ENCODE data around the gene RSL24D1.
"Not testable (repeated sequence)": the region's sequence is repeated elsewhere in the genome, so short reads cannot be mapped to it uniquely, and the experiment has no call there.

The RSL24D1 gene

DNA sequence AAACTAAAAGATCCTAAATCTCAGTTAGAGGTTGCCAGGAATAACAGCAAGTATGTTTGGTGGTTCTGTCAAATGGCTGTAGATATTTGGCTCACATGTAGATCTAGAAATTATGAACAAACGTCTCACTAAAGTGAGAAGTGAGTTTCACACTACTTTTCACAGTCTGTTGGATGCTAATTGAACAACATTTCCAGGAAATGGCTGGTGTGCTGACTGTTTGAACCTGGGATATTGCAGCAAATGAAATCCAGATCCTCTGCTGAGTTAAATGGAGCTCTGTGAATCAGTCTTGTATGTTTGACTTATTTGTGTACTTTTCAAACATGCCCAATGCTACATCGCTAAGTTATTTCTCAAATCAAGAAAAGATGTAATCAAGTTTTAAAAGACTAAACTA lies 21.3 kb upstream of the RSL24D1 start:
- no peak for DNase-seq (ENCODE audit: low read depth, low spot score)

DNA sequence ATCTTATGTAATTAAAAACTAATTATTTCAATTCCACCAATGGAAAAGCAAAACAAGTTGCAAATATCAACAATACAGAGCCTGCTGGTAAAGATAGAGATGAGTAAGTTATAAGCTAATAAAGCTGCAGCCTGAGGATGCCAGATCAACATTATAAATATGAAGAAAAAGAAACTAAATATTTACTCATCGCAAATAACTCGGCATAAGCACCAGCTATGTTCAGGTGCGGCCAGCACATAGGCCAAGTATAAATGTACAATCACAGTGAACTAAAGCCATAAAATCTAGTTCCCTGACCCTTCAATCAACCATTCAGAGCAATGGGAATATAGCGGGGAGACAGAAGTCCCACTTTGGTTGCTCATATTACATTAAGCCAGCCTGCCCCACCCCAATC lies 7.7 kb upstream of the RSL24D1 start:
- DNase-seq (ENCODE audit: low read depth, low spot score), result no peak

DNA sequence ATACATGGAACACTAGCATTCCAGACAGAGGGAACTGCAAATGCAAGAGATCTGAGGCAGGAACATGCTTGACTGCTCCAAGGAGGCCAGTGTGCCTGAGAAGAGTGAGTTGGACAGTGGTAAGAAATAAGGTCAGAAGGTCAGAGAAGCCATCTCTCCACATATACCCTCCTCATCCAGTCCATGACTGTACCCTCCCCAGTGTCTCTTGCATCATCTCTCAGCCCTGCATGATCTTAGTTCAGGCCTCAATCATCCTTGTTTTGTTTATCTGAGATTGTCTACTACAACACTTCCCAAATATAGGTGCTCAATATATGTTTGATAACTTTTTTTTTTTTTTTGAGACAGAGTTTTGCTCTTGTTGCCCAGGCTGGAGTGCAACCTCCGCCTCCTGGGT lies 5.5 kb upstream of the RSL24D1 start:
- no peak for DNase-seq (ENCODE audit: low read depth, low spot score)

DNA sequence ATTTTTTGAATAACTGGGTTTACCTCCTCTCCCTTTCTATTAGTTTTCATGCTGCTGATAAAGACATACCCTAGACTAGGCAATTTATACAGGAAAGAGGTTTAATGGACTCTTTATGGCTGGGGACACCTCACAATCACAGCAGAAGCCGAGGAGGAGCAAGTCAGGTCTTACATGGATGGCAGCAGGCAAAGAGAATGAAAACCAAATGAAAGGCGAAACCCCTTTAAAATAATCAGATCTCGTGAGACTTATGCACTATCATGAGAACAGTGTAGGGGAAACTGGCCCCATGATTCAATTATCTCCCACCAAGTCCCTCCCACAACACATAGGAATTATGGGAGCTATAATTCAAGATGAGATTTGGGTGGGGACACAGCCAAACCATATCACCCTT lies 2.0 kb upstream of the RSL24D1 start:
- no peak for DNase-seq (ENCODE audit: low read depth, low spot score)

DNA sequence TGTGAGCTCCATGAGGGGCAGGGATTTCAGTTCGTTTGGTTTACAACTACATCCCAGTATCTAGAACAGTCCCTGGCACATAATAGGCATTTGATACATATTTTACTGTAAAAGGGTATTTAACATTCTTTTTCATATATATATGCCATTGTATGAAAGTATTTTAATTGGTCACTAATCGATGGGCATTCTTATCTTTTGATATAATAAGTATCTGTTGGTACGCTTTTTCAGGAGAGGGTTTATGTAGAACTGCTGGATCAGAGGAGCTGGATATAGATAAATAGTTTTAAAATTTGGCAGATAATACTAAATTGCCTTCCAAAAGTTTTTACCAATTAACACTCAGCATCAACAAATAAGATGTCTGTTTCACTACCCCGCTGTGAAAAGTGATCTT lies 978 bp upstream of the RSL24D1 start:
- DNase-seq (ENCODE audit: low read depth, low spot score), result no peak

DNA sequence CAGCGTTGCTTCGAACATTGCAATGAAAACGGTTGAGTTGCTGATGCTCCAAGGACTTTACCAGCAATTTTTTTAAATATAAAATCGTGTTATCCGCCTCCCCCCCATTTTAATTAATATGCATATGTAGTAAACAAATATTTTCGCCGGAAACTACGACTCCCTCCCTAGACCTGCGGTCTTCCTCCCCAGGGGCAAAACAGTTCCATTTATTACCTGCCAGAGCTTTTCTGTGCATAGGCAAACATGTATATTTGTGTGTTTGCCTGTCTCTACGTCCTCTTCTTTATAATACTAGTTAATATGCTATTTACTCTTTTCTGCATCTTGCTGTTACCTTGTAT lies 593 bp upstream of the RSL24D1 start:
- DNase-seq (ENCODE audit: low read depth, low spot score), result no peak

DNA sequence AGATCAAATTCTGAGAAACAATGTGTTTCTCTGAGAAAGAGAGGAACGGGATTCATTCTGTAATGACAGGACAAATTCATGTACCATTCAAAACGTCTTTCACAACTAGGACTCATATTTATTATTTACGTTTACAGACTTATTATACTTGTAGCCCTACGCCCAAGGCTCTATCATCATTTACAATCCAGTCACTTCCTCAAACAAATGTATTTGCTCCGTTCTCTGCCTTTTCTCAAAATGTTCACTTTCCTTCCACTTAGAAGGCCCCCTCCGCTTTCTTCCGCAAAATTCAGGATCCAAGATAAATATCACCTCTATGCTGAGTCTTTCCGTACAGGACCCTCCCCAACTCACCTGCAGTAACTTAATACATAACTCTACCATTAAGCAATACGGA lies 745 bp downstream of the RSL24D1 start:
- DNase-seq (ENCODE audit: low read depth, low spot score), result no peak

DNA sequence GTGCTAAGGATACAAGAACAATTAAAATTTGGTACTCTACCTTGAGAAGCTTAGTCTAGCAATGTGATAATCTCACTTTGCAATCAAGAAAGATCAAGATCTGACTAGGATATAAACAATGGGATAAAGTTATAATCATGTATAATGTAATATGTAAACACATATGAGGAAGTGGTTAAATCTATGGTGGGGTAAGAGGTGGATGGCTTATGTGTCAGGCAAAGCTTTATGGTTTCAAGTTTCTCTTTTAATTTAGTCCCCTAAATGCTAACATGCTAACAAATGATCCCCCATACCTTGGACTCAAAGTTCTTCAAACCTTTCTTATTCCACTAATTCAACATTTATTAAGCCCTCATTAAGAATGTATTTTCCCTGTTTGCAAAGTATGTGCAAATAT lies 2.5 kb downstream of the RSL24D1 start:
- no peak for DNase-seq (ENCODE audit: low read depth, low spot score)

DNA sequence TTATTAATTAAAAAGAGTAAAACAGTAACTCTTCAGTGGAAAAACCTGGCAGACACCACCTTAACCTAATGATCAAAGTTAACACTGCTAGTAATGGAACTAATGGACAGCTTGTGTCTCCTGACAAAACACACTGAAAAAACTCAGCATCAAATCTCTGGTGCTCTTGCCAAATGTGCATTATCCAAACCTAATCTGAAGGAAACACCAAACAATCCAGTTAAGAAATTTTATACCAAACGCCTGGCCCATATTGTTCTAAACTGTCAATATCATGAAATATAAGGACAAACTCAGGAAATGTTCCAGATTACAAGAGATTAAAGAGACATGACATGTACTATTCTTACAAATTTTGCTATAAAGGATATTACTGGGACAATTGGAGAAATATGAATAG lies 10.4 kb downstream of the RSL24D1 start:
- no peak for DNase-seq (ENCODE audit: low read depth, low spot score)

DNA sequence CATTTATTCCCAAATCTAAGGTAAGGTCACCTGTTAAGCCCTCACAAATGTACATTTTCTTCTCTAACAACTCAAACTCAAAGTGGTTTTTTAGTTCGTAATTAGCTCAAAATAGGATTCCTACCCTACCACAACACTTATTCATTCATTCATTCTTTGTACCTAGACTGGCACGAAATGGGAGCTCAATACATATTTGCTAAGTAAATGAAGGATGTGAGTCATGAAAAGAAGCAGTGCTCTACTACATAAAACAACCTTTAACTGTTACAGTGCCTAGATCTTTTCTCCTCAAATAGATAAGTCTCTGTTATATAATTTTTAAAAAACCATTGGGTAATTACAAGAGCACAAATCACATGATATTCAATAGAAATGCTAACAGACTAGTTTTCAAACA lies 13.1 kb downstream of the RSL24D1 start:
- no peak for DNase-seq (ENCODE audit: low read depth, low spot score)

DNA sequence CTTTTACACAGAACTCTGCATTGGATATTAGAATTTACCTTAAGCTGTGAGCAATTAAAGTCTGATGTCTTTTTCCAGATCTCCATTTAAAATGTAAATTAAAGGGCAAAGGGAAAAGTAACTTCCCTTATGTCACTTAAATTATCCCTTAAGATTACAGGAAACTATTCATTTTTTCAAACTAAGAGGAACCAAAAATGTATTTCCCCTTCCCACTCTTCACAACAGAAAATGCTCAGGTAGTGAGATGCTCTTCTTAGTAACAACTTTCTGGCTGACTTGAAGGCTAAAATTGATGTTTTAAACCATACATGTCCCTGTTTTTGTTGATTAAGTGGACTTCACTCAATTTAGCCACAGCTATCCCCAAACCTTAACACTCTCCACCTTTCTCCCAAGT lies 17.6 kb downstream of the RSL24D1 start:
- DNase-seq (ENCODE audit: low read depth, low spot score), result no peak

DNA sequence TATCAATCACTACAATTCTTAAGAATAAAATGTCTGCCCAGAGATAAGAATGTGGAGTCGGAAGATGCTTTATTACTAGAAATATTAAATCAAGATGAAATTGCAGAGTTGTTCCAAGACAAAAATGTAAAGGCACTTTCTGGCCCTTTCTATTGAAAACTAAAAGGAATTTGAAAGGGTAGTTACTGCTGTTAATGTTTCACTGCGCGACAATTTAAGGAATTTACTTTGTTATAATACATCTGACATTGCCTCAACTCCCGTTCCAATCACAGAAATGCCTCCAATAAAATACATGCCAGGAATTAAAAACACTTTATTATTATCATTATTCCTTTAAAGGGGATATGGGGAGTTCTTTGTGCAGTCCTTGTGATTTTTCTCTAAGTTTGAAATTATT lies 26.4 kb downstream of the RSL24D1 start:
- no peak for DNase-seq (ENCODE audit: low read depth, low spot score)

DNA sequence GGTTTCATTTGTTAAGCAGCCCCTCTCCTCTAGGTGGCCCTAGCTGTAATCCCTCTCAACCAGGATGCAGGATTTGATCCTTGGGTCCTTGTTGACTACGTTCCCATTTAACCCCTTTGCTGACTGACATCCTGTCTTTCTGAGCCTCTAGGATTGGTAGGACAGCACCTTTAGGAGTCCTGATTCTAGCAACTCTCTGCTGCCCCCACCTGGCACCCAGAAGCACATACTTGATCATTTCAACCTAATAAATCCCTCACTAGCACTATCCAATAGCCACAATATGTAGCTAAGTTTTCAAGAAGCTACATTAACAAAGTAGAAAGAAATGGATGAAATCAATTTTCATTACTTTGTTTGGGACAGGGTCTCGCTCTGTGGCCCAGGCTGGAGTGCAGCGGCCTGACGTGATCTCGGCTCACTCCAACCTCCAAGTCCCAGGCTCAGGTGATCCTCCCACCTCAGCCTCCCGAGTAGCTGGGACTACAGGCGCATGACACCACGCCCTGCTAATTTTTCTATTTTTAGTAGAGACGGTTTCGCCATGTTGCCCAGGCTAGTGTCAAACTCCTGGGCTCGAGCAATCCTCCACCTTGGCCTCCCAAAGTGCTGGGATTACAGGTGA lies 28.3 kb downstream of the RSL24D1 start:
- DNase-seq (ENCODE audit: low read depth, low spot score), result no peak

DNA sequence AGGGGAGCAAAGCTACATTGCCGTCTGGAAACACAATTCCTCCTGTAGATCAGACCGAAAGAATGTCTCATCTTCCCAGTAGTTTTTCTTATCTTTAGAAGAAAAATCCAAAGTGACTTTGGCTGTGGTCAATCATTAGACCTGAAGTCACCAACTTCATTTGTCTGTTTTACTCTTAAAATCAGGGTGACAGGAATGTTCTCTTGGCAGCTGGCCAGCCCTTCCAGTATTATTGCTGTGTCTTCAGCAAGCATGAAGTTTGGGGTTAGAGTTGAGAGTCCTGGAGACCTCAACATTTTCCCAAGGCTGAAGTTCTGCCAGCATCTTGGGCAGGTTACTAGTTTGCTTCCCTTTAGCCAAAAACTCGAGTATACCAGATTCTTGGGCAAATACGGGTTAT lies 32.5 kb downstream of the RSL24D1 start:
- no peak for DNase-seq (ENCODE audit: low read depth, low spot score)

DNA sequence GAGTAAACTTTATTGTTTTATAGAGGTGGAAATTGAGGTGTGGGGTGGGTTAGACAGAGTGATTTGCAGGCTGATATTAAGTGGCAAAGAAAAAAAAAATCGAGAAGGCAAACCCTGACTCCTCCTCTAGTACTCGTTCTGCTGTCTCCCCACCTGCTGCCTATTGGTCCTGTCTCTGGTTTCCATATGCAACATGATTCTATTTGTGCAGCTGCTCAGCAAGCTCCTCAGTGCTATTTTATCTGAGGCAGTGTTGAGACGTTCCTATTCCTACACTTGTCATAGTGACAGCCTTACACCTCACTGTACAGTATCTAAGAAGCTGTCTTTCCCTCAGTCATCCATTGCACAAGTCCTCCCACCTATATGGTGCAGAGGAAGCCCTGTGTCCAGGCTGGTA lies 45.1 kb downstream of the RSL24D1 start:
- no peak for DNase-seq (ENCODE audit: low read depth, low spot score)

DNA sequence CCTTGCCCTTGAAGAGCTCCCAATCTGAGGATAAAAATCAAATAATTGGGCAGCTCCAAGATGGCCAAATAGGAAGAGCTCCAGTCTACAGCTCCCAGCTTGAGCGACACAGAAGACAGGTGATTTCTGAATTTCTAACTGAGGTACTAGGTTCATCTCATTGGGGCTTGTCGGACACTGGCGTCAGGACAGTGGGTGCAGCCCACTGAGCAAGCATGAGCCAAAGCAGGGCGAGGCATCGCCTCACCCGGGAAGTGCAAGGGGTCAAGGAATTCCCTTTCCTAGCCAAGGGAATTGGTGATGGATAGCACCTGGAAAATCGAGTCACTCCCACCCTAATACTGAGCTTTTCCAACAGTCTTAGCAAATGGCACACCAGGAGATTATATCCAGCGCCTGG lies 53.6 kb downstream of the RSL24D1 start:
- DNase-seq (ENCODE audit: low read depth, low spot score), result not testable (repeated sequence)

DNA sequence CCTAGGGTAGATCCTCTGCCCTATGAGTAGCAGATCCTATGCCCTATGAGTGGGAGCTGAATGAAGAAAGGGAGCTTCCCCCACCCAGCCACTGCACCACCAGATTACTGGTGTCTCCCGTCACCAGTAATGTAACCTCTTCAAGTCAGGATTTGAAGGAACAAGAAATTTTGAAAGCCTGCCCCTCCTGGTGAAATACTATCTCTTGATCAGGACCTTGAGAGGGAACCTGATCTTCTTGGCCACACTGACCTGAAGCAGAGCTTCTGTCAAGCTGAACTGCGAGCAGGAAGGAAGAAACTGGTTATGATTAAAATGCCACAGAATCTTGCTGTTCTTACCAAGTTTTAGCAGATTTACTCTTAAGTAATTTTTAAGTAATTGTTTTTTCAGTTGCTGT lies 62.8 kb downstream of the RSL24D1 start:
- DNase-seq (ENCODE audit: low read depth, low spot score), result no peak

DNA sequence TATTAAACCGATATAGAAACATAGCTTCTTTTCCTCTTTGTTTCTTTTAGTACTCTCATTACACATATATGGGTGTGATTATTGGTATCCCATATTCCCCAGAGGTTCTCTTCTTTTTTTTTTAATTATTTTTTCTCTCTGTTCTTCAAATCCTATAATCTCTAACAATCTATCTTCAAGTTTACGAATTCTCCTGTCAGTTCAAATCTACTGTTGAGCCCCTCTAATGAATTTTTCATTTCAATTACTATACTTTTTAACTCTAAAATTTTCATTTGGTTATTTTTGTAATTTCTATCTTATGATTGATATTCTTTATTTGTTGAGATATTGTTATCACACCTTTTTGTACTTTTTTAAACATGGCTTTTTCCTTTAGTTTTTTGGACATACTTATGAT lies 64.1 kb downstream of the RSL24D1 start:
- no peak for DNase-seq (ENCODE audit: low read depth, low spot score)

Measured in activated CD4-positive, CD25-positive, alpha-beta regulatory T cell treated with anti-CD3 and anti-CD28 coated beads, Interleukin-2, amount 50 U/mL, for 16 hours (primary cell).